GM12872 (cell line): Measurements from ENCODE around the gene SOX5.

ENCODE experiments used
- TF ChIP-seq, protein P1 (sequence below): IDR thresholded peaks from 3 replicates; pipeline ENCODE4 v1.5.1; 2011; ENCODE audit warnings: low read depth, mild to moderate bottlenecking, low read length, moderate library complexity; ENCODE audit not compliant: insufficient read depth

The SOX5 gene

GRCh38 chr12:23631786-23632377 lies 317.6 kb downstream of the SOX5 start:
- TF ChIP-seq, protein P1, sequence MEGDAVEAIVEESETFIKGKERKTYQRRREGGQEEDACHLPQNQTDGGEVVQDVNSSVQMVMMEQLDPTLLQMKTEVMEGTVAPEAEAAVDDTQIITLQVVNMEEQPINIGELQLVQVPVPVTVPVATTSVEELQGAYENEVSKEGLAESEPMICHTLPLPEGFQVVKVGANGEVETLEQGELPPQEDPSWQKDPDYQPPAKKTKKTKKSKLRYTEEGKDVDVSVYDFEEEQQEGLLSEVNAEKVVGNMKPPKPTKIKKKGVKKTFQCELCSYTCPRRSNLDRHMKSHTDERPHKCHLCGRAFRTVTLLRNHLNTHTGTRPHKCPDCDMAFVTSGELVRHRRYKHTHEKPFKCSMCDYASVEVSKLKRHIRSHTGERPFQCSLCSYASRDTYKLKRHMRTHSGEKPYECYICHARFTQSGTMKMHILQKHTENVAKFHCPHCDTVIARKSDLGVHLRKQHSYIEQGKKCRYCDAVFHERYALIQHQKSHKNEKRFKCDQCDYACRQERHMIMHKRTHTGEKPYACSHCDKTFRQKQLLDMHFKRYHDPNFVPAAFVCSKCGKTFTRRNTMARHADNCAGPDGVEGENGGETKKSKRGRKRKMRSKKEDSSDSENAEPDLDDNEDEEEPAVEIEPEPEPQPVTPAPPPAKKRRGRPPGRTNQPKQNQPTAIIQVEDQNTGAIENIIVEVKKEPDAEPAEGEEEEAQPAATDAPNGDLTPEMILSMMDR: no peak

DNA sequence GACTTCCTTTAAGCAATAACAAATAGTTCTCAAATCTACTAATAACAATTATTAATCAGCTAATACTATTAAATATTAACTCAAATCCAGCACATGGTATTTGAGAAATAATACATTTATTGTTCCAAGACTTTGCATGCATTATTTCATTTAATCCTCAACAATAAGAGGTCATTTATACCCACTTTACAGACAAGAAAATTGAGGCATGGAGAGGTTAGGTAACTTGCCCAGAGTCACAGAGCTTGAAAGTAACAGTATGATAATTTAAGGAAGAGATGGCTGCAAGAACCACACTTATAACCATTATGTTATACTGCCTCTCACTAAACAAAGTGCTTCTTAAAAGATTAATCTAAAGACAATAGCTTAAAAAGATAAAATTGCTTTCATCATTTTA lies 318.9 kb downstream of the SOX5 start:
- TF ChIP-seq, protein P1: no peak

GRCh38 chr12:23628806-23629205 lies 320.7 kb downstream of the SOX5 start:
- TF ChIP-seq, protein P1: no peak

DNA sequence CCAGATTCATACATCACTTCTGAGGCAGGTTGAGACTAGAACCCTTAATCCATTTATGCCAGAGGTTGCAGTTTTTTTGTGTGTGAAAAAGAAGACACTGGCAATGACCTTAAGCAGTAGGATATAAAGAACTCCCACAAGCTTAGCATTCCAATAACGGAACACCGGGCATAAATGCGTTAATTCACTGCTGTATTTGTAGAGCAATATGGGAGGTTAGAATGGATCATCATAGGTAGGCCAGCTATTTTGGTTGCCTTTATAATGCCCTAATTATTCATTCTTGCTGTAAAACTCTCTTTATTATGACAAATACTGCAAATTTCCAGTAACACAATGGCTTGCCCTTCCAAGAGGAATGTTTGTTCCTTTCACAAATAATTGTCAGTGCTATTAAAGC lies 322.7 kb downstream of the SOX5 start:
- TF ChIP-seq, protein P1: no peak

- TF ChIP-seq, protein P1: no peak
Measured at GRCh38 chr12:23621900-23622299, 327.6 kb downstream of the SOX5 start.

- TF ChIP-seq, protein P1: no peak
Measured at GRCh38 chr12:23618718-23619117, 330.8 kb downstream of the SOX5 start.

- TF ChIP-seq, protein P1: no peak
Measured at GRCh38 chr12:23617749-23618148, 331.7 kb downstream of the SOX5 start.
